CD4-positive, alpha-beta T cell treated with Interleukin-17A for 4 hours (primary cell): Measurements from ENCODE around the gene TRIM60.
"Not testable (repeated sequence)": the region's sequence is repeated elsewhere in the genome, so short reads cannot be mapped to it uniquely, and the experiment has no call there.

Experiments used
- DNase-seq: peaks from one replicate; pipeline ENCODE4 v3.0.0-alpha.2; 2020; ENCODE audit warnings: mixed read lengths

TRIM60 gene

GRCh38 chr4:165031436-165032211 lies at the start of gene TRIM60:
Gene TRIM60, plus strand, starts transcription at chr4:165031999. Its CDS starts 8,074 bp downstream, at chr4:165040073.
- DNase-seq: no peak

GRCh38 chr4:164989471-164989870 lies 42.3 kb upstream of the TRIM60 start:
- no peak for DNase-seq

- DNase-seq: not testable (repeated sequence)
Measured at GRCh38 chr4:164990786-164991185, 41.0 kb upstream of the TRIM60 start.

DNA sequence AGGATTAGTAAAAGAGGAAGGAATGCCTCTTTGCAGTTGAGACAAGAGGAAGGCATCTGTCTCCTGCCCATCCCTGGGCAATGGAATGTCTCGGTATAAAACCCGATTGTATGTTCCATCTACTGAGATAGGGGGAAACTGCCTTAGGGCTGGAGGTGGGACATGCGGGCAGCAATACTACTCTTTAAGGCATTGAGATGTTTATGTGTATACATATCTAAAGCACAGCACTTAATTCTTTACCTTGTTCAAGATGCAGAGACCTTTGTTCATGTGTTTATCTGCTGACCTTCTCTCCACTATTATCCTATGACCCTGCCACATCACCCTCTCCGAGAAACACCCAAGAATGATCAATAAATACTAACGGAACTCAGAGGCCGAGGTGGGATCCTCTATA lies 35.7 kb upstream of the TRIM60 start:
- not testable (repeated sequence) for DNase-seq

DNA sequence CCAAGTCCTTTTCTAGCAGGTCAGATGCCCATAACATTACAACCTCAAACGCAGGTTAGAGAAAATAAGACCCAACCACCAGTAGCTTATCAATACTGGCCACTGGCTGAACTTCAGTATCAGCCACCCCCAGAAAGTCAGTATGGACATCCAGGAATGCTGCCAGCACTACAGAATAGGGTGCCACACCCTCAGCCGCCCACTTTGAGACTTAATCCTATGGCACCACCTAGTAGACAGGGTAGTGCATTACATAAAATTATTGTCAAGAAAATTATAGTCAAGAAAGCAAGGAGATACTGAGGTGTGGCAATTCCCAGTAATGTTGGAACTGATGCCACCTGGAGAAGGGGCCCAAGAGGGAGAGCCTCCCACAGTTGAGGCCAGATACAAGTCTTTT lies 34.5 kb upstream of the TRIM60 start:
- DNase-seq: no peak

DNA sequence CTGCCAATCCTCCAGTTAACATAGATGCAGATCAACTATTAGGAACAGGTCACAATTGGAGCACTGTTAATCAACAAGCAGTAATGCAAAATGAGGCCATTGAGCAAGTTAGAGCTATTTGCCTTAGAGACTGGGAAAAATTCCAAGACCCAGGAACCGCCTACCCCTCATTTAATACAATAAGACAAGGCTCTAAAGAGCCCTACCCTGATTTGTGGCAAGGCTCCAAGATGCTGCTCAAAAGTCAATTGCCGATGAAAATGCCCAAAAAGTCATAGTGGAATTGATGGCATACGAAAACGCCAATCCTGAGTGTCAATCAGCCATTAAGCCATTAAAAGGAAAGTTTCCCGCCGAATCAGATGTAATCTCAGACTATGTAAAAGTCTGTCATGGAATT lies 33.9 kb upstream of the TRIM60 start:
- no peak for DNase-seq

- DNase-seq: not testable (repeated sequence)
Measured at GRCh38 chr4:164998526-164999080, 33.2 kb upstream of the TRIM60 start.

- DNase-seq: not testable (repeated sequence)
Measured at GRCh38 chr4:165001957-165002356, 29.8 kb upstream of the TRIM60 start.

DNA sequence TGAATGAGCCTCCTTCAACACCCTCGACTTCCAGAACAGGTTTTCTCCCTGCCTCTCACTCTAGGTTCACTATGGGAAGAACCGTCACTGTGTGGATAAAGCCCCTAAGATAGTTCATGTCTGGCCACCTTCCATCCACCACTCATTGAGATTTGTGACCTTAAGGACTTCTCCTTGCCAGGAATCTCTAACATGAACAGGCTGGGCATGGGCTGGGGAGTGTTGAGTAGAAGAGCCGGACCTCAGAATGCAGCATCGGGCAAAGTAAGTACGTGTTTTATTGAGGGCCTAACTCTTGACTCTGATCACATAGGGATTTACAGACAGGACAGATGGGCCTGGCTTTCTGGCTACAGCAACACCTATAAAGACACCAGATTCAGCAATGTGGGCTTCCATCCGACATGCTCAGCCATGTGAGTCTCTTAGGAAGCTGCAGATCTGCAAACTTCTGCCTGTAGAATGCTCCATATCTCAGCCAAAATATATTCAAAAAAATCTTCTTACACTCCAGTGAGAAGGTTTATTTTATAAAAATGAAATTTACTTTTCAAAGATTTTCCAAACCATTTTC lies 26.4 kb upstream of the TRIM60 start:
- DNase-seq: no peak

DNA sequence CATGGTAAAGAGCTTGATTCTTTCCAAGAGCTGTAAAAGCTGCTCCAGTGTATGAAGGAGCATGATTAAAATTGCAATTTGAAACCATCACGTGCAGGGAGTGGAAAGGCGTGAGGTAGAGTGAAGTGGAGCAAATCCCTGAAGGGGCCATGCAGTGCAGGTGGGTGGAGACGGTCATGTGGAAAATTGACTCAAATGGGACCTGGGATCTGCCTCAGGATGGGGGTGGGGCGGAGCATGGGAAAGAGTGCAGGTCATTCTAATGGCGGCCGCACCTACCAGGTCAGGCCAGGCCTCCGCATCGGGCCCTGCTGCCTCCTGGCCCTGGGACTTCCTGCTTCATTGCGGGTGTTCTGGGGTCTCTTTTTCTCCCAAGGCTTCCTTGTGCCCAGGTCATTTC lies 25.3 kb upstream of the TRIM60 start:
- DNase-seq: no peak

- DNase-seq: no peak
Measured at GRCh38 chr4:165006886-165007285, 24.9 kb upstream of the TRIM60 start.

DNA sequence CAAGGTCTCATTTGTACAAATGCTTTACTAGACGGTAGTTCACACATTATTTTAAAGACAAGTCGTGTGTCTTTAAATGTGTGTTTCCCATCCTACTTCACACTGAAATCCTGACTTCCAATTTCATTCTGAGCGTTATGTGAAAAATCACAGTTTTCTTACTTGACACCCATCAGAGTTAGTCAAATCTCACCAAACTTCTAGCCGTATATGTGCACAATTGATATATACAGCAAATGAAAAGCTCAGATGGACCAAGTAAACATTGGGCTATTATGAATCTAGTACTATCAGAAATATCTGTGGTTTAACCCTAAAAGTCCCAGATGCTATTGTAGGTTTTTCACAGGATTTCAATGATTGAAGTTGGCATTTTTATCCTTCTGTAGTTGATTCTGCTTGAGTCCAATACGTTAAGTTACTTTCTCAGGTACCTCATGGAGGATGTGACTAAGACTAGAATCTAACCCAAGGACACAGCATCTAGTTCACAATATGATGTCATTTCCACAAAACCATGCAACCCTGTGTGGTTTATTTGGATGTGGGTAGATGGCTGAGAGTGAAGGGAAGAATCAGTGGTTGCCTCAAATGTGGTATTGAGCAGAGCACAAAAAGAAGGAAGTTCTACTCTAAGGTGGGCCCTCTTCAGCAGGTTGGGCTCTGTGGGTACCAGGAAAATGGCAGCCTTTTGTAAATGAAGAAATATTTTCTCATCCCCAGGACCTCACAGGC lies 22.1 kb upstream of the TRIM60 start:
- DNase-seq: no peak

- no peak for DNase-seq
Measured at GRCh38 chr4:165010487-165010886, 21.3 kb upstream of the TRIM60 start.

- no peak for DNase-seq
Measured at GRCh38 chr4:165010991-165011390, 20.8 kb upstream of the TRIM60 start.

DNA sequence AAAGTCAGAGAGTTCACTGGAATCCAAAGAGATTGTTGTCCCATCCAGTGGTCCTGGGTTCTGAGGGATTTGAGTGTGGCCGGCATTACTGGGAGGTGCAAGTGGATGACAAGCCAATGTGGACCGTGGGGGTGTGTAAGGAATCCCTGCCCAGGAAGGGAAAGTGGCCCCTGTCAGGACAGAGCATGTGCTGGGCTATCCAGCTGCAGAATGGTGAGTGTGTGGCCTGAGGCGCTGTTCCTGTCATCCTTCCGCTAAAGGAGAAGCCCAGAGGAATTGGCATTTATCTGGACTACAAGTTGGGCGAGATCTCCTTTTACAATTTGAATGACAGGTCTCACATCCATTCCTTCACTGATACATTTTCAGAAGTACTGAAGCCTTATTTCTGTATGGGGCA lies 20.4 kb upstream of the TRIM60 start:
- DNase-seq: no peak

DNA sequence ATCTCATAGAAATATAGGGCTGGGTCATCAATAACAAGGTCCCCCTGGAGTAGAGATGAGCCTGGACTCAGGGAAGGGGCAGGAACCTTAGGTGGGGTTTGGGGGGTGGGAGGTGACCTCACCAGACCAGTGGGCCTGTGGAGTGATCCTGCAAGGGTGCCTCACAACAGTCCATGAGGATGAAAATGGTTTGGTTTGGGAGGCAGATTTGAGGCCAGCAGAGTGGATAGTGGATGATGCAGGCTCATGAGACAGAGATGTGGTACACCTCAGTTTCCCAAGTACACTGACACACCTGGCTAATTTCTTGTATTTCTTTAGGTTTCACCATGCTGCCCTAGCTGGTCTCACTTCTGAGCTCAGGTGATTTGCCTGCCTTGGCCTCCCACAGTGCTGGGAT lies 18.1 kb upstream of the TRIM60 start:
- DNase-seq: no peak

- DNase-seq: no peak
Measured at GRCh38 chr4:165016971-165017370, 14.8 kb upstream of the TRIM60 start.

GRCh38 chr4:165019995-165020394 lies 11.8 kb upstream of the TRIM60 start:
- not testable (repeated sequence) for DNase-seq

- not testable (repeated sequence) for DNase-seq
Measured at GRCh38 chr4:165025782-165026181, 6.0 kb upstream of the TRIM60 start.

DNA sequence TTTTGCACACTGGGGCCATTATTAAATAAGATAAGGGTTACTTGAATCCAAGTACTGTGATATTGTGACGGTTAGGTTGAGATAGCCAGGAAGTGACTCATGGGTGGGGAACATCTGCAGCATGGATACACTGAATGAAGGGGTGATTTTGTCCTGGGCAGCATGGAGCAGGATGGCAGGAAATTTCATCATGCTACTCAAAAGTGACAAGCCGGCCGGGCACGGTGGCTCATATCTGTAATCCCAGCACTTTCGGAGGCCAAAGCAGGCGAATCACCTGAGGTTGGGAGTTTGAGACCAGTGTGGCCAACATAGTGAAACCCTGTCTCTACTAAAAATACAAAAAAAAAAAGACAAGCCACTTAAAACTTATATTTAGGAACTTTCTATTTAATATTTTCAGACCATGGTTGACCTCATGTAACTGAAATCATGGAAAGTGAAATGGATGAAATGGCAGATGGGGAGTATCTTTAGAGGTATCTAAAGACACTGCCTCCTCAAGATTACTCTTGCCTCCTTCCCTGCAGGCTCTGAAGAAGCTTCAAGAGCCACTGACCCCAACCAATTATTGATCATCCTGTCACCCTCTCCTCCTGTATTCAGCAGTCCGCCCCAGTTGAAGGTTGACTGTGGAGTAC lies 3.9 kb upstream of the TRIM60 start:
- no peak for DNase-seq

- DNase-seq: no peak
Measured at GRCh38 chr4:165048170-165048569, 16.4 kb downstream of the TRIM60 start.

DNA sequence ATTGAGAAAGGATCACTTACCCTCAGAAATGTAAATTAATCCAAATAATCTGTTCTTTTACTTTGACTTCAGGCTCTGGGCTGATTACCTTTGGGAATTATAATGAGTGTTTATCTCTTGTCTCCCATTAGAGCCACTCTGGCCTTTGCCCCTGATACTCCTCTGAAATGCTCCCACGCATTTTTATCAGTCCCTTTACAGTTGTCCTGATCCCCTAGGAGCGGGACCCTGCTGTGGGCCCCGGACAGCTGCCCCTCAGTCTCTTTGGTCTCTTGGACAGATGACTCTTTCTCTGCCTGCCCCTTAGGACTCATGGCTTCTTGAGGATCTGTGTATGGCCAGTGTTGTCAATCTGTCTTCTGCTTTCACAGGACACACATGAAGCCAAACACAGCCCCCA lies 20.8 kb downstream of the TRIM60 start:
- no peak for DNase-seq

- no peak for DNase-seq
Measured at GRCh38 chr4:165053645-165054044, 21.8 kb downstream of the TRIM60 start, which contains the start of gene TRIM75. Gene TRIM75, plus strand, starts transcription at chr4:165053866. Its CDS starts 5,282 bp downstream, at chr4:165059148.
